ENCODE results near the gene PTCD1. TPM values are rescaled to one million over a fixed set of nuclear protein-coding genes. Genes with fewer than 3 reads are reported as not detected.
A peak's percentile ranks its signal among the peaks of the same experiment; 100 is the strongest.

The PTCD1 gene
- total and polyA plus RNA-seq, 7 donors = 2.7 to 9.2 (median 5.0) TPM

GRCh38 chr7:99399597-99399996 is 39.0 kb downstream of the PTCD1 start:
- peak in 2 of 4 donors; percentile 6 to 25 for ATAC-seq
- 34 to 64% (median 51%) methylated on average over 6 of the region's 6 CpGs for WGBS, 3 donors

GRCh38 chr7:99398891-99399445 is 39.6 kb downstream of the PTCD1 start:
- no peak for TF ChIP-seq CTCF (IDR thresholded peaks at IDR 0.05)
- no peaks in the 10 kb centered on the region for H3K4me1 ChIP-seq
- no peak overlapping the region for H3K4me3 ChIP-seq
- H3K36me3 ChIP-seq (ENCODE audit: insufficient read depth in 1 of 2, low read depth in 1 of 2) = peaks cover 18 to 99% of the 10 kb centered on the region in 2 donors
- intact Hi-C loops (cut with DNase I) = no loop called here
- no peak for DNase-seq
- WGBS, 3 donors = 70 to 78% (median 75%) methylated on average over 5 of the region's 5 CpGs
- ATAC-seq = peak in 1 of 4 donors; percentile 7
- no peak overlapping the region for H3K27ac ChIP-seq
- no peaks in the 10 kb centered on the region for H3K27me3 ChIP-seq (ENCODE audit: insufficient read depth in 3 of 3, low read length in 2 of 3)
- H3K9me3 ChIP-seq = no peaks in the 10 kb centered on the region

More at GRCh38 chr7:99399597-99399996, 39.0 kb downstream of the PTCD1 start:
- H3K4me3 ChIP-seq = no peak overlapping the region
- no peaks in the 10 kb centered on the region for H3K9me3 ChIP-seq
- peaks cover 18 to 99% of the 10 kb centered on the region in 2 donors for H3K36me3 ChIP-seq (ENCODE audit: insufficient read depth in 1 of 2, low read depth in 1 of 2)
- intact Hi-C loops (cut with DNase I) = no loop called here
- no peak for DNase-seq
- TF ChIP-seq CTCF (IDR thresholded peaks at IDR 0.05) = no peak
- H3K27ac ChIP-seq = no peak overlapping the region
- no peaks in the 10 kb centered on the region for H3K27me3 ChIP-seq (ENCODE audit: insufficient read depth in 3 of 3, low read length in 2 of 3)
- peaks cover under 1% of the 10 kb centered on the region for H3K4me1 ChIP-seq

GRCh38 chr7:99397297-99397983 is 41.2 kb downstream of the PTCD1 start:
- Histone ChIP-seq H3K4me1 (peaks cover 6% of the 10 kb centered on the region), H3K4me3 (no peak overlapping the region), H3K27ac (no peak overlapping the region), H3K36me3 (ENCODE audit: insufficient read depth in 1 of 2, low read depth in 1 of 2) (peaks cover 18 to 88% of the 10 kb centered on the region in 2 donors), H3K27me3 (ENCODE audit: insufficient read depth in 3 of 3, low read length in 2 of 3) (no peaks in the 10 kb centered on the region), H3K9me3 (no peaks in the 10 kb centered on the region)
- ATAC-seq = no peak
- intact Hi-C loops (cut with DNase I) = no loop called here
- no peak for DNase-seq
- WGBS, 3 donors = 80 to 85% (median 83%) methylated on average over 15 to 18 of the region's 18 CpGs
- no peak for TF ChIP-seq CTCF (IDR thresholded peaks at IDR 0.05)

GRCh38 chr7:99396418-99397296 is 41.9 kb downstream of the PTCD1 start:
- no peak for DNase-seq
- 74 to 76% (median 75%) methylated on average over 20 to 21 of the region's 21 CpGs for WGBS, 3 donors
- Histone ChIP-seq H3K4me3 (no peak overlapping the region), H3K4me1 (peaks cover 10% of the 10 kb centered on the region), H3K27ac (no peak overlapping the region), H3K27me3 (ENCODE audit: insufficient read depth in 3 of 3, low read length in 2 of 3) (no peaks in the 10 kb centered on the region), H3K9me3 (no peaks in the 10 kb centered on the region), H3K36me3 (ENCODE audit: insufficient read depth in 1 of 2, low read depth in 1 of 2) (peaks cover 18 to 80% of the 10 kb centered on the region in 2 donors)
- intact Hi-C loops (cut with DNase I) = no loop called here
- TF ChIP-seq CTCF (IDR thresholded peaks at IDR 0.05) = no peak
- ATAC-seq = no peak
